CD1c-positive myeloid dendritic cell (primary cell): ENCODE measurements around the gene CPSF3.

Source experiments
- DNase-seq: peaks from one replicate; pipeline ENCODE4 v3.0.0-alpha.2; 2016; ENCODE audit errors: extremely low spot score

CPSF3 gene

DNA sequence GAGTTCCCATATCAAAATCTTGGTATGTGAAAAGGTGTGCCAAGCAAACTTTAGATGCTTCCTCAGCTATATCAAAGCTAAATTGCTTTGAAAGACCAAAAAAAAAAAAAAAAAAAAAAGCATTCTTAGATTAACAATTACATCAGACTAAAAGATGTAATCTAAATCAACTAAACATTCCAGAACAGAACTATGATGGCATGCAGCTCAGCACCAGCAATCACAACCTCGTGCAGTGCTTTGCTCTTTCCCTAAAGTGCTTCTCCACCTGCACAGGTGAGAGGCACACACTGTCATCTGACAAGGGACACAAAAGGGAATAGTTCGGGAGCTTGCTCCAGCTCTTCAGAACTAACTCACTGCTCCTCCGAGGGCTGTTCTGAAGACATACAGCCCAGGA is 94.7 kb downstream of the CPSF3 start:
- DNase-seq = no peak

DNA sequence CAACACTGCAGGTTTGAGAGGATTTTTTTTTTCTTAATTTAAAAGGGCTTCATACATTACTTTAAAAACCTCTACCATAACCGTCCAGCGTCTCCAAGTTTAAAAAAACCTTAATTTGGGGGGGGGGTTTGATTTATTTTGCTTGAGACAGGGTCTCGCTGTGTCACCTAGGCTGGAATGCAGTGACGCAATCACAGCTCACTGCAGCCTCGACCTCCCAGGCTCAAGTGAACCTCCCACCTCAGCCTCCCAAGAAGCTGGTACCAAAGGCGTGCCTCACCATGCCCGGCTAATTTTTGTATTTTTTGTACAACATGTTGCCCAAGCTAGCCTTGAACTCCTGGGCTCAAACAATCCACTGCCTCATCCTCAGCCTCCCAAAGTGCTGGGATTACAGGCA is 95.3 kb downstream of the CPSF3 start:
- DNase-seq = no peak

DNA sequence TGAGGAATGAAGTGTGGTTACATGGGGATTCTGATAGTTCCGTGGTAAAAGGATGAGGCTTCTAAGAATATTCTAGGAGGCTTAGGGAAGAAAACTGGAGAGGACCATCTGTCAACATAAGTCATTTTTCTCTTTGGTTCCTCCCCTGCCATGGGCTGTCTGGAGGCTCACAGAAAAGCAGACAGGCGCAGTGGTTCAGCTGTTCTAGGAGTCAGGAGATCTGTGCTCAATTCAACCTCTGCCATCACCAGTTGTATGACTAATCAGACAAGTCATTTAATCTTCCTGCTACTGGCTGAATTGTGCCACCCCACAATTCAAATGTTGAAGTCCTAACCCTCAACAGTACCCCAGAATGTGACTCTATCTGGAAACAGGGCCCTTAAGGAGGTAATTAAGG is 95.8 kb downstream of the CPSF3 start:
- DNase-seq = no peak
